Measurements from ENCODE around the gene MYO7B. TPM values are rescaled to one million over a fixed set of nuclear protein-coding genes. Genes with fewer than 3 reads are reported as not detected.

Gene MYO7B
- total and polyA plus RNA-seq, 5 donors from 2014 or later = 0.12 TPM; not detected in 4

DNA sequence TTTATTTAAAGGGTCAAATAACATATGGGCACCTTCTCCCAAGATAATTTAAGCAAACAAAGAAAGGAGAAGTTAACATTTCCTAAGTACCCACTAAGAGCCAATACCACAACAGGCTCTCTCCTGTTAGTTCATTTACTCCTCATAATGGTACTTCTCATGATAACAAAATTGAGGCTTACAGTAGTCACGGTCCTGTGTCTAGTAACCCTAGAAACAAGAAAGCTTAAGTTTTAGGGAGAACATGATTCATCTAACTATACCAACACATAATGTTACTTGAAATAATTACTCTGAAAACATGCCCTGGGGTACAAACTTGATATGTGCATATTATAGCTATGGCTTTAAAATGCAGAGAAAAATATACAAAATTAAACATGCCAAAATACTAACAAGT is 29.0 kb upstream of the MYO7B start:
- peaks cover 57% of the 10 kb centered on the region for H3K36me3 ChIP-seq (ENCODE audit: control insufficient read depth, insufficient read depth, low read length)
- no peak overlapping the region for H3K27ac Mint-ChIP-seq

DNA sequence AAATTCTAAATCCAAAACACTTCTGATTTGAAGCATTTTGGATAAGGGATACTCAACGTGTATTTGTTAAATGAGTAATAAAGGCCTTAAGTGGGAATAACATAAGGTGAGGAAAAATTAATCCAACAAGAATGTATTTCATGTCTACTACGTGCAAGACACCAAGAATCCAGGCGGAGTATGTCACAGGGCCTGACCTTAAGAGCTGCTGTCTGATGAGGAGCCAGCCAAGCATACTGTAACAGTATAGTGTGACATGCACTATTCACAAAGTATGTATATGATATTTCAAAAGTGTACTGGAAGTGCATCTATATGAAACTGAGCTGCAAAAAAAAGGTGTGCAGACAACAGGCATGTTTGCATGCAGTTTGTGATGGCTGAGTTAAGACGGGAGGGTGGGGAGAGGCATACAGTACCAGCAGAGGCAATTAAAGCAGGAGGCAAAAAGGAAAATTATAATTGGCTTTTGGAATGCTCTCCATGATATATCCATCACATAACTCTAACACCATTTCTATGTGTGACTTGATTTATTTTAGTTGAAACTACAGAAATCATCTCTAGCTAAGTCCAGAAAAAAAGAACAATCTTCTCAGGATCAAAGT is 27.4 kb upstream of the MYO7B start:
- Mint-ChIP-seq H3K4me3 (no peak overlapping the region), H3K27me3 (no peaks in the 10 kb centered on the region), H3K36me3 (peaks cover 26% of the 10 kb centered on the region), H3K9me3 (no peaks in the 10 kb centered on the region), H3K27ac (peak overlapping the region; percentile 10 to 79 (median 34)), H3K4me1 (peaks cover 38 to 66% (median 53%) of the 10 kb centered on the region in 4 donors)
- peaks cover 6% of the 10 kb centered on the region for H3K4me1 ChIP-seq (ENCODE audit: control insufficient read depth, insufficient read depth, low read length, poor library complexity, severe bottlenecking)
- H3K36me3 ChIP-seq (ENCODE audit: control insufficient read depth, insufficient read depth, low read length) = peaks cover 44% of the 10 kb centered on the region
- no peak overlapping the region for H3K4me3 ChIP-seq (ENCODE audit: low read depth, low read length)
- DNase-seq (no peak), ATAC-seq (ENCODE audit: low read depth in 2 of 2) (no peak)
- H3K27ac ChIP-seq (ENCODE audit: insufficient read depth, low read length, poor library complexity, severe bottlenecking) = no peak overlapping the region
- H3K9me3 ChIP-seq (ENCODE audit: control insufficient read depth in 2 of 2, low read length in 2 of 2) = no peaks in the 10 kb centered on the region
- H3K27me3 ChIP-seq (ENCODE audit: control insufficient read depth, insufficient read depth, low read length) = no peaks in the 10 kb centered on the region

More for the DNA sequence above, 29.0 kb upstream of the MYO7B start:
- no peak overlapping the region for H3K27ac ChIP-seq (ENCODE audit: insufficient read depth, low read length, poor library complexity, severe bottlenecking)
- peaks cover 28 to 52% (median 42%) of the 10 kb centered on the region in 4 donors for H3K4me1 Mint-ChIP-seq
- no peaks in the 10 kb centered on the region for H3K27me3 ChIP-seq (ENCODE audit: control insufficient read depth, insufficient read depth, low read length)
- H3K9me3 Mint-ChIP-seq = no peaks in the 10 kb centered on the region
- ATAC-seq (ENCODE audit: low read depth in 2 of 2) (no peak), DNase-seq (no peak)
- H3K36me3 Mint-ChIP-seq = peaks cover 40% of the 10 kb centered on the region
- peaks cover 6% of the 10 kb centered on the region for H3K4me1 ChIP-seq (ENCODE audit: control insufficient read depth, insufficient read depth, low read length, poor library complexity, severe bottlenecking)
- H3K27me3 Mint-ChIP-seq = no peaks in the 10 kb centered on the region
- H3K4me3 Mint-ChIP-seq = no peak overlapping the region
- no peak overlapping the region for H3K4me3 ChIP-seq (ENCODE audit: low read depth, low read length)
- H3K9me3 ChIP-seq (ENCODE audit: control insufficient read depth in 2 of 2, low read length in 2 of 2) = no peaks in the 10 kb centered on the region

DNA sequence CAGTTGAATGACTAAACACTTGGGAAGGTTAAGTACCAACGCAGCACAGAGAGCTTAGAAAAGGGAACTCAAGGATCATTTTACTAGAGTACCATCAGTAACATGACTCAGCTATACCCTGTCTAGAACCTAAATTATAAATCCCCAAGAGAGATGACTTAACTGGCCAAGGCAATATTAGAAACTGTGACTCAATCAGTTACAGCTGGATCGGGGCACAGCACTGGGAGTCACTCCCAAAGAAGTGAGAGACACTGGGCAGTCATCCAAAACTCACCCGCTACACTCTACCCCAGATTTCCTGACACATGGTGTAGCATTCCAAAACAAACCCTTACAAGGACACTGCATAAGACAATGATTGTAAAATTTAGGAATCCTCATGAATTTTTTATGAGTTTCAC is 26.9 kb upstream of the MYO7B start:
- H3K9me3 ChIP-seq (ENCODE audit: control insufficient read depth in 2 of 2, low read length in 2 of 2) = no peaks in the 10 kb centered on the region
- H3K4me1 ChIP-seq (ENCODE audit: control insufficient read depth, insufficient read depth, low read length, poor library complexity, severe bottlenecking) = peaks cover 6% of the 10 kb centered on the region
- DNase-seq (no peak), ATAC-seq (ENCODE audit: low read depth in 2 of 2) (peak in 1 of 2 donors; percentile 55)
- H3K4me3 ChIP-seq (ENCODE audit: low read depth, low read length) = no peak overlapping the region
- H3K27ac Mint-ChIP-seq = peak overlapping the region; percentile 10 to 24 (median 21)
- no peaks in the 10 kb centered on the region for H3K9me3 Mint-ChIP-seq
- no peak overlapping the region for H3K27ac ChIP-seq (ENCODE audit: insufficient read depth, low read length, poor library complexity, severe bottlenecking)
- peaks cover 23% of the 10 kb centered on the region for H3K36me3 Mint-ChIP-seq
- H3K27me3 ChIP-seq (ENCODE audit: control insufficient read depth, insufficient read depth, low read length) = no peaks in the 10 kb centered on the region
- H3K4me1 Mint-ChIP-seq = peaks cover 41 to 70% (median 54%) of the 10 kb centered on the region in 4 donors
- H3K4me3 Mint-ChIP-seq = no peak overlapping the region
- peaks cover 42% of the 10 kb centered on the region for H3K36me3 ChIP-seq (ENCODE audit: control insufficient read depth, insufficient read depth, low read length)
- no peaks in the 10 kb centered on the region for H3K27me3 Mint-ChIP-seq

DNA sequence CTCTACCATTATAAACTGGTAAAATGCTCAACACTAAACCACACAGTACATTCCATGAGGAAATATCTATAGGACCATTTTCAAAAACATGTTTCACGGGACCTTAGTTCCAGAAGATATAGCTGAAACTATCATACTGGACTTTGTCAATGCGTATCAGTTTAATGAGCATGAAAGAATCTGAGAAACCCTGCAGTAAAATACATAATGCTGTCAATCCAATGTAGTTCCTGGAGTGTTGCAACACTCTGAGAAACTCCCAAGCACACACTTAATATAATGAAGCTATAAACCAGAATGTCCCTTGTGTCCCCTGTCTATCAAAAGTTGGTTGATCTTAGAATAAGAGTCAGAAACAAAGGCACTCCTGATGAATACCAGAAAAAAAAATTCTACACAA is 25.4 kb upstream of the MYO7B start:
- Histone ChIP-seq H3K4me1 (ENCODE audit: control insufficient read depth, insufficient read depth, low read length, poor library complexity, severe bottlenecking) (peaks cover 8% of the 10 kb centered on the region), H3K27me3 (ENCODE audit: control insufficient read depth, insufficient read depth, low read length) (no peaks in the 10 kb centered on the region), H3K27ac (ENCODE audit: insufficient read depth, low read length, poor library complexity, severe bottlenecking) (no peak overlapping the region), H3K36me3 (ENCODE audit: control insufficient read depth, insufficient read depth, low read length) (peaks cover 40% of the 10 kb centered on the region), H3K9me3 (ENCODE audit: control insufficient read depth in 2 of 2, low read length in 2 of 2) (no peaks in the 10 kb centered on the region), H3K4me3 (ENCODE audit: low read depth, low read length) (peak overlapping the region; percentile 14)
- DNase-seq (no peak), ATAC-seq (ENCODE audit: low read depth in 2 of 2) (no peak)
- no peaks in the 10 kb centered on the region for H3K27me3 Mint-ChIP-seq
- peaks cover 46 to 79% (median 62%) of the 10 kb centered on the region in 4 donors for H3K4me1 Mint-ChIP-seq
- no peaks in the 10 kb centered on the region for H3K9me3 Mint-ChIP-seq
- H3K4me3 Mint-ChIP-seq = no peak overlapping the region
- peak overlapping the region; percentile 48 to 80 (median 48) for H3K27ac Mint-ChIP-seq
- peaks cover 17% of the 10 kb centered on the region for H3K36me3 Mint-ChIP-seq

DNA sequence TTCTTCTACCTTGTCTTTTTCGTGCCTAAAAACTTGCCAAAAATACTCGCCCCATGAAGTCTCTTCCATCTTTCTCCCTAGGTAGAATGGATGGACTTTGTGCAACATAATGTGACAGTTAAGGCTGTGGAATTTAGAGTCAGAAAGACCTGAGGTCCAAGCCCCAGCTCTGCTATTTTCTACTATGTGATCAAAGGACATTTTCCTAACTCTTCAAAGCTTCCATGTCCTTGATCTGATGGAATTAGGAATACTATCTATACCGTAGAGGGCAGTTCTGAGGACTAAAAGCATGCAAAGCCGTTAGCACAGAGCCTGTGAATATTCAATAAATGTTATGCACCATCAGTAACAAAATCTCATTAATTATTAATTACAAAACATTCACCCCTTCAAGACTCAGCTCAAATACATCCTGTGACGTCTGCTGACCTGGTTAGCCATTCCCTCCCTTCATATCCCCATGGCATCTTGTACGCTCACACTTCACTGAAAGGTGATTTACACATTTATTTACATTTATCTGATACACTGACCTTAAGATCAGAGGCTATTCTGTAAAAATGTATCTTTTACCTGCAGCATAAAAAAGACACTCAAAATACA is 24.3 kb upstream of the MYO7B start:
- no peak overlapping the region for H3K27ac ChIP-seq (ENCODE audit: insufficient read depth, low read length, poor library complexity, severe bottlenecking)
- no peak for ATAC-seq (ENCODE audit: low read depth in 2 of 2)
- no peaks in the 10 kb centered on the region for H3K27me3 ChIP-seq (ENCODE audit: control insufficient read depth, insufficient read depth, low read length)
- H3K27ac Mint-ChIP-seq = peak overlapping the region in 2 of 3 donors; percentile 17 to 48
- no peak overlapping the region for H3K4me3 ChIP-seq (ENCODE audit: low read depth, low read length)
- no peak for DNase-seq
- H3K4me1 Mint-ChIP-seq = peaks cover 53 to 90% (median 72%) of the 10 kb centered on the region in 4 donors
- H3K9me3 Mint-ChIP-seq = no peaks in the 10 kb centered on the region
- H3K4me1 ChIP-seq (ENCODE audit: control insufficient read depth, insufficient read depth, low read length, poor library complexity, severe bottlenecking) = peaks cover 14% of the 10 kb centered on the region
- peak overlapping the region in 1 of 4 donors; percentile 6 for H3K4me3 Mint-ChIP-seq
- peaks cover 42% of the 10 kb centered on the region for H3K36me3 ChIP-seq (ENCODE audit: control insufficient read depth, insufficient read depth, low read length)
- no peaks in the 10 kb centered on the region for H3K27me3 Mint-ChIP-seq
- peaks cover 24% of the 10 kb centered on the region for H3K36me3 Mint-ChIP-seq
- no peaks in the 10 kb centered on the region for H3K9me3 ChIP-seq (ENCODE audit: control insufficient read depth in 2 of 2, low read length in 2 of 2)

DNA sequence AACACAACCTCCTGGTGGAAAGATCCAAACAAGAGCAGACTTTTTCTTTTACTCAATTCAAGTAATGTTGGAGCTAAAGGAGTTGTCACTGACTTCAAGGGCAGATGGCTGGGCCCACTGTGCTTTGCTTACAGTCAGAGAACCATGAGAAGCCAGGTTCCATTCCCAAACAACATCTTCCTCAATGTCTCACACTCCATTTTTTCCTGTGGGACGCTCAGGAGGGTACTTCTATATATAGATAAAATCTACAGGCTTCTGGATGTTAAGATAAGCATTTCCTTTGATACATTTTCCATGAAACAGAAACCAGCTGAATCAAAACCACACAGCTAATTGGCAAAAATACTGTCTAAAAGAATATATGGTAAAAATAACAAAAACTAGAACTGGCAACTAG is 23.6 kb upstream of the MYO7B start:
- H3K4me3 ChIP-seq (ENCODE audit: low read depth, low read length) = no peak overlapping the region
- DNase-seq (no peak), ATAC-seq (ENCODE audit: low read depth in 2 of 2) (no peak)
- H3K27me3 ChIP-seq (ENCODE audit: control insufficient read depth, insufficient read depth, low read length) = no peaks in the 10 kb centered on the region
- H3K4me1 Mint-ChIP-seq = peaks cover 55 to 96% (median 77%) of the 10 kb centered on the region in 4 donors
- H3K27ac Mint-ChIP-seq = peak overlapping the region in 2 of 3 donors; percentile 4 to 48
- no peaks in the 10 kb centered on the region for H3K9me3 Mint-ChIP-seq
- H3K36me3 ChIP-seq (ENCODE audit: control insufficient read depth, insufficient read depth, low read length) = peaks cover 44% of the 10 kb centered on the region
- H3K9me3 ChIP-seq (ENCODE audit: control insufficient read depth in 2 of 2, low read length in 2 of 2) = no peaks in the 10 kb centered on the region
- H3K27ac ChIP-seq (ENCODE audit: insufficient read depth, low read length, poor library complexity, severe bottlenecking) = no peak overlapping the region
- H3K36me3 Mint-ChIP-seq = peaks cover 25% of the 10 kb centered on the region
- peak overlapping the region in 2 of 4 donors; percentile 3 to 6 for H3K4me3 Mint-ChIP-seq
- no peaks in the 10 kb centered on the region for H3K27me3 Mint-ChIP-seq
- peaks cover 14% of the 10 kb centered on the region for H3K4me1 ChIP-seq (ENCODE audit: control insufficient read depth, insufficient read depth, low read length, poor library complexity, severe bottlenecking)

DNA sequence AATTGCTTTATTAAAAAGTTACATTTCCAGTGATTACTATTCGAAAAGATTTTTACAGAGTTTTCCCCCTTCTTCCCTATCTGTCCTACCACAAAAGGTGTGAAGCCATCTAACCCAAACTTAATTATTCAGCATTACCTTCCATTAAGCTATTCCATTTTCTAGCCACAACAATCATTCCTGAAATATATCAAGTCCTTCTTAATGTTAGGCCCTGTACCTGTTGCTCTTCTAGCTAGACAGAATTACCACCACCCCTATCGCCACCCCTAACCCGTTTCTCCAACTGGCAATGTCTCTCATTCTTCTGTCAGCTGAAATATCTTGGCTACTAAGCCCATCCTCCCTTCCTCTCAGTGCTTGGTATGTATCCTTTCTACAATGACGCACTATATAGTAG is 23.1 kb upstream of the MYO7B start:
- H3K4me3 Mint-ChIP-seq = peak overlapping the region in 2 of 4 donors; percentile 2 to 10
- Histone ChIP-seq H3K4me3 (ENCODE audit: low read depth, low read length) (no peak overlapping the region), H3K4me1 (ENCODE audit: control insufficient read depth, insufficient read depth, low read length, poor library complexity, severe bottlenecking) (peaks cover 14% of the 10 kb centered on the region), H3K27me3 (ENCODE audit: control insufficient read depth, insufficient read depth, low read length) (no peaks in the 10 kb centered on the region), H3K36me3 (ENCODE audit: control insufficient read depth, insufficient read depth, low read length) (peaks cover 48% of the 10 kb centered on the region), H3K9me3 (ENCODE audit: control insufficient read depth in 2 of 2, low read length in 2 of 2) (no peaks in the 10 kb centered on the region), H3K27ac (ENCODE audit: insufficient read depth, low read length, poor library complexity, severe bottlenecking) (no peak overlapping the region)
- ATAC-seq (ENCODE audit: low read depth in 2 of 2) = no peak
- peak overlapping the region in 2 of 3 donors; percentile 1 to 48 for H3K27ac Mint-ChIP-seq
- H3K9me3 Mint-ChIP-seq = no peaks in the 10 kb centered on the region
- no peak for DNase-seq
- H3K4me1 Mint-ChIP-seq = peaks cover 60 to 97% (median 78%) of the 10 kb centered on the region in 4 donors
- H3K27me3 Mint-ChIP-seq = no peaks in the 10 kb centered on the region
- H3K36me3 Mint-ChIP-seq = peaks cover 29% of the 10 kb centered on the region

DNA sequence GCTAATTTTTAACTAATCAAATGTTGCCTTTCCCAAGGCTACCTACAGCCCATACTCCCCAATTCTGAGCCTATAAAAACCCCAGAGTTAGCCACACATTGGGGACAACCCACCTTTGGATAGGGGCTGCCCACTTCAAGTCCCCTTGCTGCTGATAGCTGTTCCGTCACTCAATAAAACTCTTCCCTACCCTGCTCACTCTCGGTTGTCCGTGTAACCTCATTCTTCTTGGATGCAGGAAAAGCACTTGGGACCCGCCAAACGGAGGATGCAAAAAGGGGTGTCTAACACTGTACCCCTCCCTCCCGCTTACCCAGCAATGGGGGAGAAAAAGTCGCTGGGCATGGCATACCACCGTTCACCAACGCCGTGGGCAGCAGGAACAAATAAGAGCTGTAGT is 21.4 kb upstream of the MYO7B start:
- Histone ChIP-seq H3K27me3 (ENCODE audit: control insufficient read depth, insufficient read depth, low read length) (no peaks in the 10 kb centered on the region), H3K4me3 (ENCODE audit: low read depth, low read length) (no peak overlapping the region), H3K9me3 (ENCODE audit: control insufficient read depth in 2 of 2, low read length in 2 of 2) (no peaks in the 10 kb centered on the region), H3K27ac (ENCODE audit: insufficient read depth, low read length, poor library complexity, severe bottlenecking) (no peak overlapping the region), H3K4me1 (ENCODE audit: control insufficient read depth, insufficient read depth, low read length, poor library complexity, severe bottlenecking) (peaks cover 9% of the 10 kb centered on the region), H3K36me3 (ENCODE audit: control insufficient read depth, insufficient read depth, low read length) (peaks cover 55% of the 10 kb centered on the region)
- Mint-ChIP-seq H3K4me1 (peaks cover 58 to 90% (median 69%) of the 10 kb centered on the region in 4 donors), H3K4me3 (peak overlapping the region in 2 of 4 donors; percentile 33 to 44), H3K36me3 (peaks cover 36% of the 10 kb centered on the region), H3K9me3 (no peaks in the 10 kb centered on the region), H3K27ac (no peak overlapping the region), H3K27me3 (no peaks in the 10 kb centered on the region)
- DNase-seq (no peak), ATAC-seq (ENCODE audit: low read depth in 2 of 2) (no peak)
